ENCODE data around the gene LAP3. TPM values are rescaled to one million over a fixed set of nuclear protein-coding genes. Genes with fewer than 3 reads are reported as not detected.

Gene LAP3
- polyA plus RNA-seq, 6 donors from 2014 or later = 33.4 to 54.5 (median 40.6) TPM

GRCh38 chr4:17639136-17639535 lies 62.1 kb downstream of the LAP3 start:
- H3K4me3 Mint-ChIP-seq = no peak overlapping the region

GRCh38 chr4:17642398-17642783 lies 65.4 kb downstream of the LAP3 start:
- H3K4me1 Mint-ChIP-seq = peaks cover 0 to 4% (median 3%) of the 10 kb centered on the region in 3 donors
- H3K36me3 Mint-ChIP-seq = no peaks in the 10 kb centered on the region
- DNase-seq (no peak), ATAC-seq (ENCODE audit: low read depth in 2 of 2) (no peak)
- no peaks in the 10 kb centered on the region for H3K27me3 Mint-ChIP-seq
- H3K4me3 Mint-ChIP-seq = peak overlapping the region in 1 of 8 donors; percentile 63
- no peak overlapping the region for H3K27ac Mint-ChIP-seq
- peaks cover 0 to 6% (median 2%) of the 10 kb centered on the region in 7 donors for H3K9me3 Mint-ChIP-seq

More at GRCh38 chr4:17639136-17639535, 62.1 kb downstream of the LAP3 start:
- Mint-ChIP-seq H3K4me1 (peaks cover 0 to 9% (median 3%) of the 10 kb centered on the region in 3 donors), H3K27ac (peak overlapping the region in 4 of 6 donors; percentile 65 to 82 (median 70)), H3K9me3 (no peaks in the 10 kb centered on the region), H3K36me3 (no peaks in the 10 kb centered on the region), H3K27me3 (no peaks in the 10 kb centered on the region)
- DNase-seq (no peak), ATAC-seq (ENCODE audit: low read depth in 2 of 2) (no peak)

DNA sequence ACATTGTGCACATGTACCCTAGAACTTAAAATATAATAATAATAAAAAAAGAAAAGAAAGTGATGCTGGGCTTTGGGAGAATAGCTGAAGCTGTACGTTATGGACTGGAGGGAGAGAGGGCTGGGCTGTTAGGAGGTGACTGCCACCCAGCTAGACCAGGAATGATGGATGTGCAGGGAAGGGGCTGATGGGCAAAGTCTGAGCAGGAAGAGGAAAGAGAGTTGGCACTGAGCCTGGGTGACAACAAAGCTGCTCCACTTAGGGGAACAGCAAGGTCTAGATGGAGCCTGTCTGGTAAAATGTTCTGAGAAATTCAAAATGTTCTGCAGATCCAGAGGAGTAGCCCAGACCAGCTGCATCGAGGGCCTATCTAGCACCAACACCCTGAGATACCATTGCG lies 69.7 kb downstream of the LAP3 start:
- Mint-ChIP-seq H3K36me3 (no peaks in the 10 kb centered on the region), H3K27me3 (peaks cover 0 to 5% (median 4%) of the 10 kb centered on the region in 3 donors), H3K4me3 (peak overlapping the region in 1 of 8 donors; percentile 79), H3K27ac (peak overlapping the region in 1 of 6 donors; percentile 69), H3K4me1 (peaks cover 0 to 3% (median 0%) of the 10 kb centered on the region in 3 donors), H3K9me3 (peaks cover 0 to 9% (median 2%) of the 10 kb centered on the region in 7 donors)
- no peak for ATAC-seq (ENCODE audit: low read depth in 2 of 2)
- no peak for DNase-seq

DNA sequence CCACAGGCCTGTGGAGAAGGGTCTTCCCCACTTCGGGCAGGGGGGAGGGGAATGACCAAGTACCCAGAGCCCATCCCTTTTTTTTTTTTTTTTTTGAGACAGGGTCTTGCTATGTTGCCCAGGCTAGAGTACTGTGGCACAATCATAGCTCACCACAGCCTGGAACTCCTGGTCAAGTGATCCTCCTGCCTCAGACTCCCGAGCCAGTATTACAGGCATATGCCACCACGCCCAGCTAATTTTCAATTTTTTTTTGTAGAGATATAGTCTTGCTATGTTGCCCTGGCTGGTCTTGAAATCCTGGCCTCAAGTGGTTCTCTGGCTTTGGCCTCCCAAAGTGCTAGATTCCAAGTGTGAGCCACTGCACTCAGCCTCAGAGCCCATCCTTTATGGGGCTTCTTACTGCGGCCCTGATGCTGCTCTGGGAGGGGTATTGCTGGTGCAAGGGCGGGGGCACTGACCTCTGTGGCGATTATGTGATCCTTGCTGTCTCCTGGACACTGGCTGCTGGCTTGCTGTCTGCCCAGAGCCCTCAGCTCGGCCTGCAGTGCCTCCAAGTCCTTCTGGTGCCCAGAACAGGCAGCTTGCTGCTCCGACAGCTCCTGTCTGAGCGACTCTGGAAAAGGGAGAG lies 70.3 kb downstream of the LAP3 start:
- H3K4me3 Mint-ChIP-seq = peak overlapping the region in 1 of 8 donors; percentile 65
- peaks cover 0 to 3% (median 0%) of the 10 kb centered on the region in 3 donors for H3K4me1 Mint-ChIP-seq
- no peak for DNase-seq
- no peak overlapping the region for H3K27ac Mint-ChIP-seq
- no peaks in the 10 kb centered on the region for H3K36me3 Mint-ChIP-seq
- H3K9me3 Mint-ChIP-seq = peaks cover 0 to 9% (median 2%) of the 10 kb centered on the region in 7 donors
- peaks cover 0 to 5% (median 4%) of the 10 kb centered on the region in 3 donors for H3K27me3 Mint-ChIP-seq
- ATAC-seq (ENCODE audit: low read depth in 2 of 2) = no peak

GRCh38 chr4:17647927-17648326 lies 70.9 kb downstream of the LAP3 start:
- Mint-ChIP-seq H3K36me3 (no peaks in the 10 kb centered on the region), H3K9me3 (peaks cover 0 to 9% (median 2%) of the 10 kb centered on the region in 7 donors), H3K4me1 (no peaks in the 10 kb centered on the region), H3K27me3 (peaks cover 0 to 5% (median 4%) of the 10 kb centered on the region in 3 donors), H3K4me3 (no peak overlapping the region), H3K27ac (no peak overlapping the region)
- ATAC-seq (ENCODE audit: low read depth in 2 of 2) = no peak
- DNase-seq = no peak

- Mint-ChIP-seq H3K27ac (no peak overlapping the region), H3K4me3 (no peak overlapping the region), H3K9me3 (peaks cover 0 to 9% (median 2%) of the 10 kb centered on the region in 7 donors), H3K36me3 (no peaks in the 10 kb centered on the region), H3K27me3 (peaks cover 0 to 10% (median 4%) of the 10 kb centered on the region in 3 donors), H3K4me1 (no peaks in the 10 kb centered on the region)
- ATAC-seq (ENCODE audit: low read depth in 2 of 2) = no peak
- no peak for DNase-seq
These were observed 73.4 kb downstream of the LAP3 start for GRCh38 chr4:17650406-17650805.

GRCh38 chr4:17654701-17655100 lies 77.7 kb downstream of the LAP3 start:
- DNase-seq = no peak
- ATAC-seq (ENCODE audit: low read depth in 2 of 2) = no peak
- H3K4me1 Mint-ChIP-seq = no peaks in the 10 kb centered on the region
- no peak overlapping the region for H3K4me3 Mint-ChIP-seq
- peaks cover 0 to 3% (median 0%) of the 10 kb centered on the region in 7 donors for H3K9me3 Mint-ChIP-seq
- peaks cover 9 to 26% (median 14%) of the 10 kb centered on the region in 3 donors for H3K27me3 Mint-ChIP-seq
- H3K36me3 Mint-ChIP-seq = no peaks in the 10 kb centered on the region
- no peak overlapping the region for H3K27ac Mint-ChIP-seq

GRCh38 chr4:17657090-17657489 lies 80.1 kb downstream of the LAP3 start:
- Mint-ChIP-seq H3K4me3 (no peak overlapping the region), H3K27me3 (peaks cover 5 to 23% (median 21%) of the 10 kb centered on the region in 3 donors), H3K36me3 (no peaks in the 10 kb centered on the region), H3K4me1 (no peaks in the 10 kb centered on the region), H3K9me3 (no peaks in the 10 kb centered on the region), H3K27ac (no peak overlapping the region)
- DNase-seq = no peak
- ATAC-seq (ENCODE audit: low read depth in 2 of 2) = no peak

Other genes with a start within 250 kb of the LAP3 start
- 10 to 100 TPM in 5 of 6 donors, 1 to 10 TPM in 1; 9.7 to 21.8 (median 13.0) TPM for gene QDPR, start 65.1 kb upstream of the LAP3 start, polyA plus RNA-seq (ENCODE audit: low read depth in 6 of 6)
- not detected for gene CLRN2, start 62.0 kb upstream of the LAP3 start, polyA plus RNA-seq (ENCODE audit: low read depth in 6 of 6)
- 10 to 100 TPM; 39.8 to 60.4 (median 48.1) TPM for gene MED28, start 37.4 kb downstream of the LAP3 start, polyA plus RNA-seq (ENCODE audit: low read depth in 6 of 6)
- not detected for gene FAM184B, start 204.4 kb downstream of the LAP3 start, polyA plus RNA-seq (ENCODE audit: low read depth in 6 of 6)
- gene DCAF16, start 233.6 kb downstream of the LAP3 start, polyA plus RNA-seq (ENCODE audit: low read depth in 6 of 6) = 10 to 100 TPM; 13.6 to 31.4 (median 18.6) TPM
- gene NCAPG, start 233.8 kb downstream of the LAP3 start, polyA plus RNA-seq (ENCODE audit: low read depth in 6 of 6) = 1 to 10 TPM in 1 of 6 donors, under 1 TPM in 3, not detected in 2; 0.15 to 1.3 (median 0.34) TPM

Data from naive B cell (primary cell).